IPS DF 4.7 (cell line): ENCODE results near the gene NCK2.

ENCODE experiments used
- DNase-seq: peaks from one replicate; pipeline ENCODE4 v3.0.0-alpha.2; 2013; ENCODE audit warnings: low spot score; ENCODE audit errors: extremely low read depth

The NCK2 gene

DNA sequence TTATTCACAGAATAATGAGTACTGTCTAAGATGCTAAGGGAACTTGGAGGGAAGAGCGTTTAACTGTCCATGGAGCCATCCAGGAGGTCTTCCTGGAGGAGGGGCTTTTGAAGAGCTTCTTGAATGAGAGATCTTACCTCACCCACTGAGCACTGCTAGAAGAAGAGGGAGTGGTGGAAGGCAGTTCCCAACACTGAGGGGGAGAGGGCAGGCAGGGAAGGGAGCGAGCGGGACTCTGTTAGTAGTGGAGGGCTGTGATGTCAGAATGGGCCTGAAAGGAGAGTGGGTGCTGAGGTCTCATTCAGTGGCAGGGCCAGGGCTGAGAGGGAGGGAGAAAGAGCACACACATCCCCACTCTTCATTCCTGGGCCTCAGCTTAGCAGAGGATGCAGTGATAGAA, 65.0 kb downstream of the NCK2 start:
- no peak for DNase-seq

DNA sequence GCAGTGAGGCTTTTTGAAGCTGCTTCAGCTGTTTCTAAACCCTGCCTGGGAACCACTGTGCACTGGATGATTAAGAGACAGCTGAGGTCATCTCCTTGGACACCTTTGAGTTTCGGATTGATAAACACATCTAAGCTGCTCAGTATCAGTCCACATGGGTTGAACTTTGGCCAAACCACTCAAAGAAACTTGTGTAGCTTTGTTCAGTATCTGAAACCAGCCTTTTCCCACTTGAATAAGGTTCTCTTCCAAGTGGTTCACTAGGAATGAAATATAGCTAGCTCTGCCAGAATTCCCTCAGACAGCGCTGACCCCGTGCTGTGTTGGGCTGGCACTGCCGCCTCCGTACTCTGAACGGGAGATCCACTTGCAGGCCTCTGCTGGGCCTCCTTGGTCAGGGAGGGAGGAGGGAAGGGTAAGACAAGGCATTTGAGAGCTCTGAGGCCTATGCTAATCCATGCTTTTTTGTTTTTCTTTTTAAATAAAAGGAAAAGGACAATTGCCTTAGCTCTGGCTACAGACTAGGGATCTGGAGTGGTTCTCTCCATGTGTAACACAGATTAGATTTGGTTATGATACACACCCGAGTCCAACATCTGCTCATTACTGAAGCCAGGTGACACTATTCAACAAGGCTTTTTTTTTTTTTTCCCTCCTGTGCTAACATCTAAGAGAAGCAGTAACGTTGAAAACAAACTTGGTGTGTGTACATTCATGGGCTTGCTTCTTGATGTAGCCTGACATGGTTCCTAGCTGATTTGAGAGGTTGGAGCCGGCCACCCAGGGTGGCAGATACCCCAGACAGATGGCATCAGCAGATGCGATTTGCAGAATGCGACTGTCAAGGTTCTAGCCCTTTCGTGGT, 67.7 kb downstream of the NCK2 start:
- no peak for DNase-seq

DNA sequence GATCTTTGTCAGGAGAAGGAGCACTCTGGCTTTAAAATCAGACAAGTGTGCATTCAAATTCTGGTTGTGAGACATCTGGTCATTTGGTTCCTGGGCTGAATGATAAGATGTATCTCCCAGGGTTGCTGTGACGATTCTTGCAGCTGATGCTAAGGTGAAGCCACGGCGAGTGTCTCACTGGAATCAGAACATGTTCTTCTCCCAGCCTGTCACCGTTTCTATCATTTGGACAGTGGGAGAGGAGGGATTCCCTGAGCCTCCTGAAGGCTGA, 68.3 kb downstream of the NCK2 start:
- DNase-seq: no peak

- no peak for DNase-seq
These were observed 68.7 kb downstream of the NCK2 start for GRCh38 chr2:105813405-105813804.

GRCh38 chr2:105814291-105814940, 69.7 kb downstream of the NCK2 start:
- DNase-seq: no peak

DNA sequence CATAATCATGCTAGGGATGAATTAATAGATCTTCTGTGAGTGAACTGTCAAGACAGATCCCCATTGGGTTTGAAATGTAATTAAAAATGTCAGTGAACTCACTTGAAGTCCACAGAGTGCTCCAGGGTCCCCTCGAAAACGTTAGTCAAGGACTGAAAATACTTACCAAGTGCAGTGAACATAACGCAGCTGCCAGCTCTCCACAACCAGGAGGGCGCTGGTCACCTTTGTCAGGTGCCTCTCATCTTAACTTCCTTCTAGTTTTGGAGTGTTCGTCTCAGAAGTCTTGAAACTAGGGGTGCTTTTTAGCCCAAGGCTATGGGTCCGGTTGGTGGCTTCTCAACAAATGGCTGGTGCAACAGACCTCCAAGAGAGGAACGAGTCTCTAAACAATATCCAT, 70.7 kb downstream of the NCK2 start:
- no peak for DNase-seq

GRCh38 chr2:105820151-105820550, 75.4 kb downstream of the NCK2 start:
- no peak for DNase-seq

DNA sequence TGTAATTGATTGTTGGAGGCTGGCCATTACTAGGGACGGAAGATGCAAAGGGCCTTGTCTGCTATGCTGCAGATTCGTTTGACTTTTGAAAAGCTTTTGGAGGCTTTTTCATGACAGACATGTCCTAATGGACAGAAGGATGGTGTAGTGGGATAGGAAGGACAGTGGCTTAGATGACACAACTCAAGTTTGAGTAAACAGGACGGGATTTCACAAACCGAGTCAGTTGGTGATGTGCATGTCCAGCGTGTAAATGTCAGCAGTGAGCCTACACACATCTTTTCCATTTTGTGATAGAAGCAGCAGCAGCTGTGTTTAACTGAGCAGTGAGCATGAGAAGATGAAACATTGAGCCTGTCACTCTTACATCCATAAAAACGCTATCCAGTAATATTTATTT, 76.0 kb downstream of the NCK2 start:
- DNase-seq: no peak

GRCh38 chr2:105821428-105822125, 76.9 kb downstream of the NCK2 start:
- no peak for DNase-seq

GRCh38 chr2:105822186-105822585, 77.5 kb downstream of the NCK2 start:
- DNase-seq: no peak

DNA sequence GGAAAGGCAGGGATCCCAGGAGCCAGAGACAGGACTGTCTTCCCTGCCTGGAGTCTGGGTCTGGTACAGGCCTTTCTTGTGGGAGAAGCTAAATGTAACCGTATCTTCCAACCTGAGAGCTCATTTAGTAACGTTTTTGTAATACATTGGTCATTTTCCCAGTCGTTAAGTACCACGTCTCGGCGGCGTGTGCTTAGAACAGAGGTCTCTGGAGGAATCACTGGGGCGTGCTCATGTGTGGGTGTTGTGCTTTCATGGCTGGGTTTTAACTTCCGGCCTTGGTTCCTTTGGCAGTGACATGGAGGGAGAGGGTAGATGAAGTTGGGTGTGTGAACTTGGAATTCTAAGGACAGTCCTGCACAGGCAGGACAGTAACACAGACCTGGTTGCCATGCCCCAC, 79.7 kb downstream of the NCK2 start:
- DNase-seq: no peak

DNA sequence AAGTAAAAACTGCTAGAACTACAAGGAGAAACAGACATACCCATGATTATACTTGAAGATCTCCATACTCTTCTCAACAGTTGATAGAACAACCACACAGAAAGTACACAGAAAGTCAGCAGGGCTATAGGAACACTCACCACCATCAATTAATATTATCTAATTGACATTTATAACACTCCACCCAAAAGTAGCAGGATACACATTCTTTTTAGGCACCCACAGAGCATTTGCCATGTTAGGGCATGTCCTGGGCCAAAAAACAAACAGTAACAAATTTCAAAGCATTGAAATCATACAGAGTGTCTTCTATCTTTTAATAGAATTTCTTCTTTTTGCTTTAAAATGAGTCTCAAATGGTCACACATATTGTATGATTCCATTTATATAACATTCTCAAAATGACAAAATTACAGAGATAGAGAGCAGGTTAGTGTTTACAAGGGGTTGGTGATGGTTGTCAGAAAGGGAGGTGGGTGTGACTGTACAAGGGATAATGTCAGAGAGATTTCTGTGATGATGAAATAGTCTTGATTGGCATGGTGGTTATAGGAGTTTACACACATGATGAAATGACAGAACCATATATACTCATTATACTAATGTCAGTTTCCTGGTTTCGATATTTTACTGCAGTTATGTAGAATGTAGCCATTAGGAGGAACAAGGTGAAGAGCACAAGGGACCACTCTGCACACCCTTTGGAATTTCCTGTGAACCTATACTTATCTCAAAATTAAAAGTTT, 82.8 kb downstream of the NCK2 start:
- DNase-seq: no peak

GRCh38 chr2:105828558-105828957, 83.8 kb downstream of the NCK2 start:
- DNase-seq: no peak

DNA sequence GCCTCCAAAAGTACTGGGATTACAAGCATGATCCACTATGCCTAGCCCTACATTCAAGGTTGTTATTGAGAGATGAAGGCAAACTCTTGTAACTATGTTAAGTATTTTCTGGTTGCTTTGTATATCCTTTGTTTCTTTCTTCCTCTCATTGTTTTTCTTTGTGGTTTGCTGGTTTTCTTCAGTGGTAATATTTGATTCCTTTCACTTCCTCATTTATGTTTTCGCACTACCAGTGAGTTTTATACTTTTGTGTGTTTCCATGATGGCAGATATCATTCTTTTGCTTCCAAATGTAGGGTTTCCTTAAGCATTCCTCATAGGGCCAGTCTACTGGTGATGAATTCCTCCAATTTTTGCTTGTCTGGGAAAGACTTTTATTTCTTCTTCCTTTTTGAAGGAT, 90.2 kb downstream of the NCK2 start:
- DNase-seq: no peak

DNA sequence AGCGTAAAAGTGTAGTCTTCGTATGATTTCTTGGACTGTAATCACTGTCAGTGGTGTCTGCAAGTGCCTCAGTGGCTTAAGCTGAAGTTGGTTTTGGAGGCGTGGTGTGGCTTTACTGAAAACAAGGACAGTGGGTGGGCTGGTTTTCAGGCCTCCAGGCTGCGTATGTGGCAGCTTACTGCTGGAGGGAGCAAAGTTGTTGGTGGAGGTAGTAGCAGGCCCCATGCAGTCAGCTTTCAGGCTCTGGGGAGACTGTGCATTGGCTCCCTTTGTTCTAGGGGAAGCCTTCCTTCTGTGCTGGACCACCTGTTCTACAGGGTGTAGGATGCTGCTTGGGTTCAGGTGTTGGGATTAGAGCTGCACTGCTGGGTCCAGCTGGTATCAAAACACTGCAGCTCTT, 91.6 kb downstream of the NCK2 start:
- no peak for DNase-seq

- DNase-seq: no peak
These were observed 92.4 kb downstream of the NCK2 start for GRCh38 chr2:105836840-105837692.

- DNase-seq: no peak
These were observed 95.1 kb downstream of the NCK2 start for GRCh38 chr2:105839793-105840192.

- DNase-seq: no peak
These were observed 96.2 kb downstream of the NCK2 start for GRCh38 chr2:105840933-105841332.

GRCh38 chr2:105841551-105841950, 96.8 kb downstream of the NCK2 start:
- no peak for DNase-seq

DNA sequence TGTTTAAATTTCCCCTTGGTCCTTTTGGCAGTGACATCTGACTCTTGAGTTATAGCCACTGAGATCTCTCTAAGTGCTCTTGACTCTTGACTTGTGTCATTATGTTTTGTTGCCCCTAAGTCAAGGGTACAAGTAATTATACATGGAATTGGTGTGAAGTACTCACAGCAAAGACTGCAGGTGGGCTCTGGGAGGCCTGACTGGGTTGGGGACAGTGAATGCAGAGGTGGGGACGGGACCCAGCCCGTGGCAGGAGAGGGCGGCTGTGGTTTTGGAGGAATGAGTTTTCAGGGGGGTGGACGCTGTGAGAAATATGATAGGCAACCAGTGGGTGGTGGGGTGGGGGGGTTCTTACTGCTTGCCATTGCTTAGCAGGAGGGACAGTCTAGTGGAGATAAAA, 97.8 kb downstream of the NCK2 start:
- DNase-seq: no peak
